Embryonic facial prominence (tissue), 1 donor: ENCODE data around the gene TSKS.

Source experiments
- DNase-seq: peaks from one replicate; pipeline ENCODE4 v3.0.0-alpha.2; 2016; ENCODE audit errors: extremely low spot score

TSKS gene

DNA sequence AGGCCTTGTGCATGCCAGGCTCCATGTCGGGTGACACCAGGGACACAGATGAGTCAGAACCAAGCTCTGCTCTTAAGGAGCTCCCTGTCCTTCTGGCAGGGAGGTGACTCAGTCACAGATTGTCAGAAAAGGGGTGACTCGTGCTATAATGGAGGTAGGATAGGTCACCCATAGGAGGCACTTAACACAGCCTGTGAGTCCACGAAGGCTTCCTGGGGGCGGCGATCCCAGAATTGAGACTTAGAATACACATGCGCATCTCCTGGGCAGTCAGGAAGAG is 30.4 kb upstream of the TSKS start:
- no peak for DNase-seq

DNA sequence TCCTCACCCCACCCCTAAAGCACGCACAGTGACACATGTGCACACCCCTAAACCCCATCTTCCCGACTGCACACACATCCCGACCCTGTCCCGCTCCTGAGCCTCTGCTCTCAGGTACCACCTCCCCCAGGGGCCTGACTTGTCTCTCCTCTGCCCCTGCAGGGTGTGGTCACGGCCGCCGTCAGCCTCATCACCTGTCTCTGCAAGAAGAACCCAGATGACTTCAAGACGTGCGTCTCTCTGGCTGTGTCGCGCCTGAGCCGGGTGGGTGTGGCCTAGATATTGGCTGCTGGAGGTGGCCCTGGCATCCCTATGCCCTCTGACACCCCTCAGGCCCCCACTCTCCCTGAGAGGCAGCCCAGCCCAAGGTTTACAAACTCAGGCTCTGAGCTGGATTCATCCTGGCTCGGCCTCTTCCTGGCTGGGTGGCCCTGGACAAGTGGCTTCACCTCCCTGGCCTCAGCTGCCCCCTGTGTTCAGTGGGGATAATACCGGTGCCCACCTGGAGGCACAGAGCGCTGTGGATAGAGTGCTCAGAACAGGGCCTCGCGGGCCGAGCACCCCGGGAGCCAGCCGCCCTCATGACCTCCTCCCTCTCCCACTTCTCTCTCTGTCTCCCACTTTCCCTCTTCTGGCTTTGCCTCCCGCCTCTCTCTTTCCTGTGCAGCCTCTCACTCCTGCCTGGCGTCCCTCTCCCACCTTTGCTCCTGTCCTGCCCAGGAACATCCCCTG is 29.9 kb upstream of the TSKS start:
- DNase-seq: no peak

DNA sequence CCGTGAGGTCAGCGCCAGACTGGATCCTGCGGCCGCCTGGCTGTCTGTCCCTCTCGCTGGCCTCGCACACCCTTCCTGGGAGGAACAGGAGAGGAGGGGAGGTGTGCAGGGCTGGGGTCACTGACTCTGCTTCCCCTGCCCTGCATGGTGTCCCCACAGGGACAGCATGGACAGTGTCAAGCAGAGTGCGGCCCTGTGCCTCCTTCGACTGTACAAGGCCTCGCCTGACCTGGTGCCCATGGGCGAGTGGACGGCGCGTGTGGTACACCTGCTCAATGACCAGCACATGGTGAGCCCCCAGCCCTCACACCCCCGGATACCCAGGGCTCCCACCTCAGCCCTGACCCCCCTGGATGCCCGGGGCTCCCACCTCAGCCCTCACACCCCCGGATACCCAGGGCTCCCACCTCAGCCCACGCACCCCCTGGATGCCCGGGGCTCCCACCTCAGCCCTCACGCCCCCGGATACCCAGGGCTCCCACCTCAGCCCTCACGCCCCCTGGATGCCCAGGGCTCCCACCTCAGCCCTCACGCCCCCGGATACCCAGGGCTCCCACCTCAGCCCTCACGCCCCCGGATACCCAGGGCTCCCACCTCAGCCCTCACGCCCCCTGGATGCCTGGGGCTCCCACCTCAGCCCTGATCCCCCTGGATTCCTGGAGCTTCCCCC is 28.8 kb upstream of the TSKS start:
- no peak for DNase-seq

DNA sequence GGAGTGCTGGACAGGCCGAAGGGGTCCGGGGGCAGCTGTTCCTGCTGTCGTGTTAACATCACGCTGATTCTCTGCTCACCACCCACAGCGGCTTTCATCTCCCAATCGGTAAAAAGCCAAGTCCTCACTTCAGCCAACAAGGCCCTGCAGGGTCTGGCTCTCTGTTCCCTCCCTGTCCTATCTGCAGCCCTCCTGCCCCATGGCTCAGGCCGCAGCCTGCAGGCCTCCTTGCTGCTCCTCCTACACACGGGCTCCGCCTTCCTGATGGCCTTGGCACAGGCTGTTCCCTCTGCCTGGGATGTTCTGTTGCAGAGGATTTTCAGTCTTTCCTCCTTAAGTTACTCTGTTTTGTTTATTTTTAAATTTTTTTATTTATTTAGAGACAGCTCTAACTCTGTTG is 27.8 kb upstream of the TSKS start:
- no peak for DNase-seq

DNA sequence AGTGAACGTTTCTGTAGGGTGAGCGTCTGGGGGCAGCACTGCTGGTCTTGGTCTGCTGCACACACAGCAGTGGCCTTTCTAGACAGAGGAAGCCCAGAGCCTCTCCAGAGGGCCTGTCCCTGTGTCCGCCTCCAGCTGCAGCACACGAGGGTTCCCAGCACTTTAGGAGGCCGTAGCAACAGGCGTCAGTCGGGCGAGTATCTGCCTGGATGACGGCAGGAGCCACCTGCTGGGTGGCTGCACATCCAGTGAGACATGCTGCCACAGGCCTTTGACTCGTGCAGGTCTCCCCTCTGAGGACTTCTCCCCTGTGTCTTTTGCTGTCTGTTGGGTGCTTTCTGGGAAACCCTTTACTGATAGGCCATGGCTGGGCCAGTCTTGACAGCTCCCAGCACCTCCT is 25.8 kb upstream of the TSKS start:
- no peak for DNase-seq

DNA sequence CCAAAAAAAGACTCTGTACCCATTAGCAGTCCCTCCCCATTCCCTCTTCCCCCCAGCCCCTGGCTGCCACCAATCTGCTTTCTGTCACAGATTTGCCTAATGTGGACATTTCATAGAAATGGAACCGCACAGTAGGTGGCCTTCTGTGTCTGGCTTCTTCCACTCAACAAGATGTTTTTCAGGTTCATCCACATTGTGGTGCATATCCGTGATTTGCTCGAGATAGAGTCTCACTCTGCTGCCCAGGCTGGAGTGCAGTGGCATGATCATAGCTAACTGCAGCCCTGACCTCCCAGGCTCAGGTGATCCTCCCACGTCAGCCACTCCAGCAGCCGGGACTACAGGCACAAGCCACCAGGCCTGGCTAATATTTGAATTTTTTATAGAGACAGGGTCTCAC is 24.6 kb upstream of the TSKS start:
- DNase-seq: no peak

DNA sequence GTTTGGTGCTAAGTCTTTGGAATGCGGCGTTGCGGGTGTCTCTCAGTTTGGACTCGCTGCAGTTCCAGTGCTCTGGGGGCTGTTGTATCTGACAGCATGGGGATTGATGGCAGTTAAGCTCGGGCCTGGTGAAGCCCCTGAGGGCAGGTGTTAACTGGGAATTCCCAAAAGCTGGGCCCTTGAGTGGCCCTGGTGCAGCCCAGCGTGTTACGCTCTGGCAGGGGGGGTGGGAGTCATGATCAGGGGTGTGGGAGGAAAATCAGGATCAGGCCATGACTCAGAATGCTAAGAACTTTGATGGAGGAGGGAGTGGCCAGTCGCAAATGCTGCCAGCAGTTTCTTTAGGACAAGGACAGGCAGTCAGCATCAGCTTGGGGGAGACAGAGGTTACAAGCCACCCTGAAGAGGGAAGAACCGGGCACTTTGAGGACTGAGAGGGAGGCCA is 23.3 kb upstream of the TSKS start:
- DNase-seq: no peak

DNA sequence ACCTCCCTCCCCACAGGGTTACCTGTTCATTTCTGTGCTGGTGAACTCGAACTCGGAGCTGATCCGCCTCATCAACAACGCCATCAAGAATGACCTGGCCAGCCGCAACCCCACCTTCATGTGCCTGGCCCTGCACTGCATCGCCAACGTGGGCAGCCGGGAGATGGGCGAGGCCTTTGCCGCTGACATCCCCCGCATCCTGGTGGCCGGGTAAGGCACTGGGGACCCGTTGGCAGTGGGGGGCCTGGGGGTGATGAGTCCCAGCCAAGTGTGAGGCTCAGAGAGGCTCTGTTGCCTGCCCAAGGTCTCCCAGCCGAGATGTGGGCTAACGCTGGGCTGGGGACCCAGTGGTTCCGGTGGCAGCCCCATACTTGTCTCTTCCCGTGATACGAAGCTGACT is 19.4 kb upstream of the TSKS start:
- no peak for DNase-seq

DNA sequence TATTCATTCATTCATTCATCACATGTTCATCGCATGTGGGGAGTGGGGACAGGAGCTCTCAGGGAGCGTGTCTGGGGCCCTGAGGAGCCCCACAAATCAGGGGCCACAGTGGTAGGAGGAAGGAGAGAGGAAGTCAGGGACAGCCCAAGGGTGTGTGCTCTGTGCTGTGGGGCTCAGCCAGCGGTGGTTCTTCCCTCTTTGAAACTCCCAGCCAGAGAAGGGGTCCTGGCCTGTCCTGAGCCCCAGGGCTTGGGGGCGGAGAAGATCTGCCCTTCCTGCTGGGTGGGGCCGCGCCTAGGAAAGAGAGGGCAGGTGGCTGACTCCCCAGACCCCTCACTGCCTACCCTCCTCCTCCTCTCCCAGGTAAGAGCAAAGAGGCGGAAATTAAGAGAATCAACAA is 18.3 kb upstream of the TSKS start:
- no peak for DNase-seq

DNA sequence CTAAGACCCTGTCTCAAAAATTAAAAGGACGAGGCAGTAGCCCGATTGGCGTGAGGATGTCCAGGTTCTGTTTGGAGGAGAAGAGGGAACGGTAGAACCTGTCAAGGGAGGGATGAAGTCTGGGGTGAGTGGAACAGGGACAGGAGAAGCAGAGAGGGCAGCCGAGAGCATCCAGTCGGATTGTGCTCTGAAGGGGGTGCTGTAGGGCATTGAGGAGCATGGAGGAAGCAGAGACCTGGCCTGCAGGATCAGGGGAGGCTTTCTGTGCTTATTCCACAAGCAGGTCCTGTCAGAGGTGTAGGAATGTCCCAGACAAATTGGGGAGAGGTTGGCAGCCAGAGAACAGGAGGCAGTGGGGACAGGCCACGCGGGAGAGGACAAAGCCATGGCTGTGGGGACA is 17.8 kb upstream of the TSKS start:
- no peak for DNase-seq

DNA sequence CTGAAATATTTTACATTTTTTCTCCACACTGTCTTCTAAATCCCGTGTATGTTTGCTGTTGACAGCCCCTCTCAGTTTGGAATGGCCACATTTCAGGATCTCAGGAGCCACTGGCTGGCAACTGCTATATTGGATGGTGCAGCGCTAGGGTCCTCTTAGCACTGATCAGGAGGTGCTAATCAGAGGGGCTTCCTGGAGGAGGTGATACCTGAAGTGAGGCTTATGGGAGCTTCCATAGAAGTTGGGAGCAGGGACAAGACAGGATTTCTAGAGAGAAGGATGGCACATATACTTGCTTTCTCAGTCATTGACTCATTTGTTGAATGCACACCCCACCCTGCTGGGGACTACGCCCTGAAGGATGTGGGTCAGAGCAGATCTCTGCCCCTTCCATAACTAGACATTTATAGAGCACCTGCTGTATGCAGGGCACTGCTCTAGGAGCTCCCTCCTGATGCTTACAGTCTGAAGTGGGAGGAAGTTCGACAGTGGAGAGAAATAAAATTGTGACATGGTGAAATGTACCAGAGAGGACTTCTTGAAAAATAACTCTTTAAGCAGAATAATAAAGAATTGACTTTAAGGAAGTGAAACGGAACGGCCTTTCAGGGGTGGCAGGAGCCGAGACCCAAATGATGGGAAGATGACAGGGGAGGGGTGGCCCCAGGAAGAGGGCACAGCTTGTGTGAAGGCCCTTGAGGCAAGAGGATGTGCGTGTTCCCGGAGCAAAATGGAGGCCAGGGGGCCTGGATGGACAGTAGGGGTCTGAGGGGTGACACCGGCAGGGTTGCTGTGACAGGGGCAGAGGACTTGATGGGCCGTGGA is 16.8 kb upstream of the TSKS start:
- no peak for DNase-seq

DNA sequence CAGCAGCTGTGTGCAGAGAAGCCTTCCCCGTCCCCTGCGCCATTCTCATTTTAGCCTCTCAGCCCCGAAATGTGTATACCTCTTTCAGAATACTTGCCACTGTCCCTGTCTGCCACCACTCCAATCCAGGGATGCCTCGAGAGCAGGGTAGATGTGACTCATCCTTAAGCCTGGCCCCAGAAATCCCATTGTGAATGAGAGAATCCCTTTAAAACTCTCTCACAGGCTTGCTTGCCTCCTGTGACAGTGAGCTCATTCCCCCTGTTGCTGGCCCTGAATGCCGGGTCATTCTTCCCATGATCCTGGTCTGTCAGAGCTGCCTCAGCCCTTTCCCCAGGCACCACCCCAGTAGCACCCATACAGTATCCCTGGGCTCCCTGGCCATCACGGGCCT is 13.3 kb upstream of the TSKS start:
- no peak for DNase-seq

DNA sequence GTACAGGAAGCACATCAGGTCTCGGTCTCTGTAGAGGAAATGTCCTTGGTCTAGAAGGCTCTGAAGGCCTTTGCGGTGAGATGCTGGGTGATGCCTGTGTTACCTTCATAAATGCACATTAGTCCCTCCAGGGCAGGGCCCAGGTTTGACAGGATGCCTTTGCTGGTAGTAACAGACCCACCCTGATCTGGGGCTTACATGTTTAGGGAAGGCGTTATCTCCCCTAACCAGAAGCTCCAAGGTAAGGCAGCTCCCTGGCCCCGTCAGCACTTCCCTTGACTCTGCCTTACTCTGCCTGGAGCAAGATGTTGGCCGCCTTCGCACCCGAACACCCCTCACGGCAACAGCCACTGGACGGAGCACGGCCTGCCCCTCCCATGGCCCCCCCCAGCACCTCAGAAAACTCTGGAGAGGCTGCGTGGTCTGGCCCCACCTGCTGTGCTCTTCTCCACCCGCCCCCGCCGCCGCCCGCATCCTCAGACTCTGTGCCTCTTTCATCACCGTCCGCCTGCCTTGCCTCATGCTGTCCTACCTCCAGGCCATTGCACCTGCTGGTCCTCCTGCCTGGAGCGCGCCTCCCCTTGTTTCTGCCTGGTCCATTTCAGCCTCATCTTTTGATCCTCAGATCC is 12.8 kb upstream of the TSKS start:
- DNase-seq: no peak

DNA sequence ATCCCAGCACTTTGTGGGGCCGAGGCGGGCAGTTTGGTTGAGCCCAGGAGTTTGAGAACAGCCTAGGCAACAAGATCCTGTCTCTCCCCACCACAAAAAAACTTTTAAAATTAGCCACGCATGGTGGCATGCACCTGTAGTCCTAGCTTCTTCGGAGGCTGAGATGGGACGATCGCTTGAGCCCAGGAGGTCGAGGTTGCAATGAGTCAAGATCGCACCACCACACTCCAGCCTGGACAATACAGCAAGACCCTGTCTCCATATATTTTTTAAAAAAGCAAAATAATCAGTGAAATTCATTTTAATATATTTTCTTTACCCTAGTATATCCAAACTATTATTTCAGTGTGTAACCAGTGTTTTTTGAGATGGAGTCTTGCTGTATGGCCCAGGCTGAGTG is 11.9 kb upstream of the TSKS start:
- DNase-seq: no peak

DNA sequence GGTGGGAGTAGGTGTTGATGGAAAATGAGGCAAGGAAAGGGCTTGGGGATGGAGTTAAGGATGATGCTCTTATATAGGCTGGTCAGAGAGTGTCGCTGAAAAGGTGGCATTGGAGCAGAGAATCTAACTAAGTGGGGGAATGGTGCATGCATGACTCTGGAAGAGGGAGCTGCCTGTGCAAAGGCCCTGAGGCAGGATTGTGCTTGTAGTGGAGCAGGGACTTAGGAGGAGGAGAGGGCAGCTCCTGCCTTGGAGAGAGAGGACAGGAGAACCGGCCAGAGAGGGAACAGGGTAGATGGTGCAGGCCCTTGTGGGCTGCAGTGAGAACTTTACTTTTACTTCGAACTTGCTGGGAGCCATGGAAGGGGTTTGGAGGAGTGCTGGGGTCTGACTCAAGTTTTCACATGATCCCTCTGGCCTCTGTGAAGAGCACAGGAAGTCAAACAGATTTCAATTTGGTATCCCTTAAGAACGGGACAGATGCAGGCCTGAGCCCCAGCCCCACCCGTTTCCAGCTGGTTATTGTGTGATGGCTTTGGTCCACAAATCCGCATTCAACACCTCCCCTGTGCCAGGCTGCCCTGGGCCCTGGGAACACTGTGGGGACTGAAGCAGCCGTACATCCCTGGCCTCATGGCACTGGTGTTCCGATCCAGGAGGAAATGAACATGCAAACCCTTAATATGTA is 10.7 kb upstream of the TSKS start:
- DNase-seq: no peak

DNA sequence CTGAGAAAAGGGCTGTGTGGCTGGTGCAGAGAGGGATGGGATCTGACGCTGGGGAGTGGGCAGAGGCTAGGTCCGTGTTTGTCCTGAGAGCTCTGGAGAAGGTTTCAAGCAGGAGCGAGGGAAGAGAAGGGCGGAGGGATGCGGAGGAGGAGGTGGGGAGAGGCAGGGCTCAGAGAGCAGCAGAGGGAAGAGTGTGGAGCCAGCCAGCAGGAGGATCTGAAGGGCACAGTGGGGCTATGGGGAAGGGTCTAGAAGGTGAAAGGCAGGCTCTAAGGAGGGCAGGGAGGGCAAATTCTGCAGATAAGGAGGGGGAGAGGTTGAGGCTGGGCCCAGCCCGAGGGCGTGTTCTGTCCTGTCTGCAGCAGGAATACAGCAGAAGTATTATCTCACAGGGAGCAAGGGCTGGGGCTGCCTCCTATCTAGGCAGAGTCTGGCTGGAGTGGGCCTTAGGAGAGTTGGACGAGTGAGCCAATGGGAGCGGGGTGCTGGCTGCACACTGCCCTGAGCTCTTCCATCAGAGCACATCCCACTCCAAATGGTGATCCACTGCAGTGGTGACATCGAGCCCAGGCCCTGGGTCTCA is 9.8 kb upstream of the TSKS start:
- no peak for DNase-seq

DNA sequence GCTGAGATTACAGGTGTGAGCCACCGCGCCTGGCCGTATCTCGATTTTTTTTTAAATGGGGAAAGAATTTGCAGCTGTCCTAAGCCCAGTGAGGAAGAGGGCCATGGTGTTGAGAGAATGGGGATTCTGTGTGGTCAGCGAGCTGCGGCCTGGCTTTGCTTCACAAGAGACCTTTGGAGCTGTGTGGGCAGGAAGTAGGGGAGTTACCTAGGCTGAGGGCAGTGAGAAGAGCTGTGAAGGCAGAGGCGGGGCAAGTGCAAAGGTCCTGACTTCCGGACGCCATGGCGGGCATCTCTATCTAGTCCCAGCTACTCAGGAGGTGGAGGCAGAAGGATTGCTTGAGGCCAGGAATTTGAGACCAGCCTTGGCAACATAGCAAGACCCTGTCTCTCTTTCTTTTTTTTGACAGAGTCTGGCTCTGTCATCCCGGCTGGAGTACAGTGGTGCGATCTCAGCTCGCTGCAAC is 8.6 kb upstream of the TSKS start:
- no peak for DNase-seq

DNA sequence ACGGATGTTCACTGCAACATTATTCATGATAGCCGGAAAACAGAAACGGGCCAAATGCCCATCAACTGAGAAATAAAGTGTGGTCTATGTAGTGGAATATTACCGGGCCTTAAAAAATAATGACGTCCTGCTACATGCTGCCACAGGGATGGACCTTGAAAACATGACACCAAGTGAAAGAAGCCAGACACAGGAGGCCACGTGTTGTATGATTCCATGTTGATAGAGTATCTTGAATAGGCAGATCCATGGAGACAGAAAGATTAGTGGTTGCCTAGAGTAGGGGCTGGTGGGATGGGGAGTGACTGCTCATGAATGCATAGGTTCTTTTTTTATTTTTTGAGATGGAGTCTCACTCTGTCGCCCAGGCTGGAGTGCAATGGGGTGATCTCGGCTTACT is 7.4 kb upstream of the TSKS start:
- DNase-seq: no peak

DNA sequence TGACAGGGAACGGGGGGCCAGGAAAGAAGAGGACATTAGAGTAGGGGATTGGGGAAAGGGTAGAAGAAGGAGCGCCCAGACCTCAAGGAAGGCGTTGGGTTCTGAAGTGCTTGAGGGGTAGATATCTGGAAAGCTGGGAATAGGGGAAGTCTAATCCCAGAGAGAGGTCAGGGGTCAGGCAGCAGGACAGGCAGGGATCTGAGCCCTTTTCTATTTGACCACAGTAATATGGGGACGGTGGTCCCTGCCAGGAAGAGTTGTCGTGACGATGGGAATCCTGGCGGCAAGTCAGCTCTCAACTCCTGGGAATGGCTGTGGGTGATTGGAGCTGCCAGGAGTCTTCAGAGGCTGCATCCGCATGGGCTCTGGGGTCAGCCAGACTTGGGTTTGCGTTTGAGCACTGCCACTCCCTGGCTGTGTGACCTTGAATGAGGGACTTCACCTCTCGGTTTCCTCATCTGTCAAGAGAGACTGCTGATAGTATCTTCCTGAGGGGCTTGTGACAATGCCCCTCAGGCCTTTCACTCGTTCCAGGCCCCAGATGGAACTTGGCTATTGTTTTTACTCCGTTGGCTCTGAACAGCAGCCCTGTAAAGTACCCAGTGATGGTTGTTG is 5.0 kb upstream of the TSKS start:
- DNase-seq: no peak

DNA sequence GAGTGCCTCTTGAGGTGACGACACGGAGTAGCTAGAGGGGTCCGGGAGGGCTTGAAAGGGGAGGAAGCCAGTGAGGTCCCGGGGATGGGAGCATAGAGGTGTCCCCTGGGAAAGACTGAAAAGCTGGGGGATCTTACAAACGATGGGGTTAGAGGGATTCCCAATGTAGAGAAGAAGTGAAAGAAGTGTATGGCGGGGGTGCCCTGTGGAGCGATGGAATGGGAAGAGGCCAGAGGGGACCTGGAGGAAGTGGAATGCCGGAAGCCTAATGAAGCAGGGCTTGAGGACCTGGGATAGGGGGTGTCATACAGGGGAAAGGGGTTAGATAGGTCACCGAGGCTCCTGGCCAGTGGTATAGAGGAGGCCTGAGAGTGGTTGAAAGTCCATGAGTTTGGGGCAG is 4.3 kb upstream of the TSKS start:
- DNase-seq: no peak

DNA sequence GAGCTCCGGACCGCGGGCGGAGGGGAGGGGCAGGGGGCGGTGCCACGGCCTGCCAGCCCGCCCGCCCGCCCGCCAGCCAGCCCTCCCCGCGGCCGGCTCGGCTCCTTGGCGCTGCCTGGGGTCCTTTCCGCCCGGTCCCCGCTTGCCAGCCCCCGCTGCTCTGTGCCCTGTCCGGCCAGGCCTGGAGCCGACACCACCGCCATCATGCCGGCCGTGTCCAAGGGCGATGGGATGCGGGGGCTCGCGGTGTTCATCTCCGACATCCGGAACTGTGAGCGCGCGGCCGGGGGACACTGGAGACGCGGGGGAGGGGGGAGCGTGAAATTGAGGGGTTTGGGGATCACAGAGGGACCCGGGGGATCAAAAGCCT is 3.8 kb upstream of the TSKS start, which contains the start of gene AP2A1:
AP2A1 (plus strand) TSS at position 72 of the 370 bp plus-strand sequence; CDS start at position 205, 133 bp downstream.
- no peak for DNase-seq
